Gastrocnemius medialis (tissue), 4 donors: ENCODE measurements around the gene RFWD3. TPM values are rescaled to one million over a fixed set of nuclear protein-coding genes. Genes with fewer than 3 reads are reported as not detected.

ENCODE experiments used
- ATAC-seq, 2 donors: fragments of 150-250 bp; one replicate each; pipeline ENCODE4 v1.9.1; 2016
- DNase-seq, 2 donors: peaks; one replicate each; pipeline ENCODE4 v3.0.0-alpha.2; 2019
- H3K27ac ChIP-seq, 4 donors: fragments of 200-600 bp; sonication (generic); 1 replicate in 1 of 4; 2 replicates in 3 of 4; pipeline ENCODE4 v1.5.1; 2016 to 2018; ENCODE audit warnings: mild to moderate bottlenecking in 2 of 4, moderate library complexity in 1 of 4
- H3K27me3 ChIP-seq, 3 donors: fragments of 200-600 bp; sonication (generic) in 2 of 3; 1 replicate in 1 of 3; 2 replicates in 2 of 3; pipeline versions ENCODE4 v1.5.1 to v1.6.0; 2016 to 2019; ENCODE audit warnings: mild to moderate bottlenecking in 1 of 3, moderate library complexity in 1 of 3
- H3K36me3 ChIP-seq, 2 donors: fragments of 200-600 bp; sonication (generic) in 1 of 2; one replicate each; pipeline ENCODE4 v1.5.1; 2017 to 2018
- H3K4me1 ChIP-seq, 2 donors: fragments of 200-600 bp; sonication (generic) in 1 of 2; one replicate each; pipeline ENCODE4 v1.5.1; 2016 to 2017; ENCODE audit warnings: mild to moderate bottlenecking in 2 of 2
- H3K4me3 ChIP-seq, 4 donors: fragments of 200-600 bp; sonication (generic) in 3 of 4; 1 replicate in 1 of 4; 2 replicates in 3 of 4; pipeline ENCODE4 v1.5.1; 2016 to 2019; ENCODE audit warnings: mild to moderate bottlenecking in 2 of 4
- H3K9me3 ChIP-seq, 3 donors: fragments of 200-600 bp; sonication (generic) in 2 of 3; 1 replicate in 1 of 3; 2 replicates in 2 of 3; pipeline ENCODE4 v1.5.1; 2016 to 2019
- CTCF ChIP-seq, 5 experiments: fragments of 450-650 bp in 3 of 5; fragments of 200-600 bp in 2 of 5; sonication (generic) in 2 of 5; IDR thresholded peaks in 4 of 5; conservative IDR thresholded peaks in 1 of 5; 1 replicate in 4 of 5; 2 replicates in 1 of 5; pipeline ENCODE4 v1.5.1; 2016 to 2019; ENCODE audit warnings: antibody characterized with exemption in 5 of 5, mild to moderate bottlenecking in 3 of 5, moderate library complexity in 3 of 5
- POLR2A ChIP-seq, 2 donors: fragments of 450-650 bp; IDR thresholded peaks; one replicate each; pipeline ENCODE4 v1.6.1; 2017; ENCODE audit warnings: antibody characterized with exemption in 2 of 2, mild to moderate bottlenecking in 2 of 2, moderate library complexity in 2 of 2
- in situ Hi-C, 4 donors: fragments of 200-750 bp; cut with MboI; loops; one replicate each; pipeline versions ENCODE4 v1.15.0 to v1.8.0; 2017; ENCODE audit warnings: low sequenced_read_pairs in 4 of 4
- intact Hi-C: fragments of 100-400 bp; cut with DNase I; formaldehyde crosslinking; loops from one replicate; pipeline ENCODE4 v1.15.1; 2023; ENCODE audit warnings: low total_unique reads
- total RNA-seq, 4 donors: library from RNA; depleted of rRNA; stranded (reverse); fragments of >200 nt; gene quantifications; one replicate each; pipeline versions ENCODE4 v1.1.0 to v1.2.3, GENCODE V29; 2016

The RFWD3 gene
- total RNA-seq, 4 donors from 2014 or later, result 2.5 to 7.1 (median 4.1) TPM

- no peaks in the 10 kb centered on the region for H3K9me3 ChIP-seq
- no peak for DNase-seq
- H3K4me1 ChIP-seq, result peaks cover 3 to 5% of the 10 kb centered on the region in 2 donors
- H3K27me3 ChIP-seq, result no peaks in the 10 kb centered on the region
- in situ Hi-C loops, result loop anchor here in 1 of 4 donors (25.0 kb wide), 1 partner anchor 130 kb away; no protein-coding TSS in a partner anchor
- intact Hi-C loops, result no loop called here
- no peak overlapping the region for H3K4me3 ChIP-seq
- H3K27ac ChIP-seq, result no peak overlapping the region
- ATAC-seq, result no peak
- H3K36me3 ChIP-seq, result no peaks in the 10 kb centered on the region
- TF ChIP-seq POLR2A (IDR thresholded peaks at IDR 0.05) (no peak), CTCF (IDR thresholded peaks at IDR 0.05 in 4 of 5, conservative IDR thresholded peaks at IDR 0.05 in 1 of 5) (no peak)
Observed at GRCh38 chr16:74617206-74617788, 49.4 kb downstream of the RFWD3 start.

DNA sequence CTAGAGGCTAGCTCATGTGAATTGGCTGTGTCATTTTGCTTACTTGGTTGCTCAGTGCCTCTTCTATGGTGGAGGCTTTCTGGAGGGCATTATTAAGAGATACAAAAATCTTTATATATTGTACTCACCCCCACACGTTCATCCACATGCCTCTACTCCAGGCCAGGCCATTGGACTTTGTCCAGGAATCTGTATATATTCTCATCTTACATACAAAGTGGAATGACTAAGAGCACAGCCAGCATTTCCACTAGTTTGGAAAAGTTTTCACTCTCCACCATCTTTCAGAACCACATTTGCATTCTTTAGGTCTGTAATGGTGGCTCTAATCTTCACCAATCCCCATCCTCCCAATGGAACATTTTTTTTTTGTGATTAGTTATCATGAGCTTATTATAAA lies 55.0 kb downstream of the RFWD3 start:
- Histone ChIP-seq H3K9me3 (no peaks in the 10 kb centered on the region), H3K27ac (peak overlapping the region in 3 of 4 donors; percentile 50 to 74 (median 74)), H3K4me3 (no peak overlapping the region), H3K27me3 (no peaks in the 10 kb centered on the region), H3K36me3 (no peaks in the 10 kb centered on the region), H3K4me1 (peaks cover 3 to 22% of the 10 kb centered on the region in 2 donors)
- DNase-seq (no peak), ATAC-seq (no peak)
- intact Hi-C loops, result no loop called here
- TF ChIP-seq POLR2A (IDR thresholded peaks at IDR 0.05), result no peak
- TF ChIP-seq CTCF (IDR thresholded peaks at IDR 0.05 in 4 of 5, conservative IDR thresholded peaks at IDR 0.05 in 1 of 5), result no peak
- in situ Hi-C loops, result loop anchor here in 1 of 4 donors (25.0 kb wide), 1 partner anchor 124 kb away; no protein-coding TSS in a partner anchor

DNA sequence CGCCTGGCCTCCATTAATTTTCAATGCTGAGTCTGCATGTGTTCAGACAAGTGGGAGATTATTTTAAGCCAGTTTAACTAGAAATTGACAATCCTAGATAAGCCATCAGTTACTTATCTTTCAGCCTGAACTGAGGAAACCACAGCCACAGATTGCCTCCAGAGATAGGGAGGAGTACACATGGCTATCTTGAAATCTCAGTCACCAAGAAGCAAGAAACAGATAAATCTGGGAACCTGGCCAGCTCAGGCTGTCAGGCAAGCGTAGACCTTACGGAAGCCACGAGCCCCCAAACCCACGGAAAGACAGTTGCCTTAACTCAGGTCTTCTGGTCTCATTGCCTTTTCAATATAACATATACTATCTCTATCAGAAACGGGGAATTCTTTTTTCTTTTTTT lies 57.7 kb downstream of the RFWD3 start:
- intact Hi-C loops, result loop anchor here (5.0 kb wide), 3 partner anchors 47 to 312 kb away; partner anchors contain the start of genes PSMD7 and RFWD3
- H3K9me3 ChIP-seq, result no peaks in the 10 kb centered on the region
- in situ Hi-C loops, result loop anchor here in 1 of 4 donors (25.0 kb wide), 1 partner anchor 122 kb away; no protein-coding TSS in a partner anchor
- no peak for ATAC-seq
- no peaks in the 10 kb centered on the region for H3K36me3 ChIP-seq
- peak overlapping the region in 2 of 4 donors; percentile 87 to 98 for H3K27ac ChIP-seq
- H3K4me1 ChIP-seq, result peaks cover 22 to 38% of the 10 kb centered on the region in 2 donors
- H3K27me3 ChIP-seq, result no peaks in the 10 kb centered on the region
- DNase-seq, result no peak
- TF ChIP-seq POLR2A (IDR thresholded peaks at IDR 0.05), result no peak
- TF ChIP-seq CTCF (IDR thresholded peaks at IDR 0.05 in 4 of 5, conservative IDR thresholded peaks at IDR 0.05 in 1 of 5), result no peak
- H3K4me3 ChIP-seq, result no peak overlapping the region

- no peak for TF ChIP-seq CTCF (IDR thresholded peaks at IDR 0.05 in 4 of 5, conservative IDR thresholded peaks at IDR 0.05 in 1 of 5)
- TF ChIP-seq POLR2A (IDR thresholded peaks at IDR 0.05), result no peak
- ATAC-seq (no peak), DNase-seq (no peak)
- Histone ChIP-seq H3K27me3 (no peaks in the 10 kb centered on the region), H3K4me3 (no peak overlapping the region), H3K9me3 (no peaks in the 10 kb centered on the region), H3K4me1 (peaks cover 28 to 43% of the 10 kb centered on the region in 2 donors), H3K36me3 (no peaks in the 10 kb centered on the region), H3K27ac (peak overlapping the region; percentile 87 to 98 (median 98))
- intact Hi-C loops (loop anchor here (5.0 kb wide), 3 partner anchors 46 to 311 kb away; partner anchors contain the start of genes PSMD7 and RFWD3), in situ Hi-C loops (loop anchor here in 1 of 4 donors (25.0 kb wide), 1 partner anchor 121 kb away; no protein-coding TSS in a partner anchor)
Observed at GRCh38 chr16:74608381-74608780, 58.3 kb downstream of the RFWD3 start.
